GM23338 (cell line): ENCODE results near the gene TGM2.

Source experiments
- CTCF ChIP-seq, 2 experiments: fragments of 200-600 bp in 1 of 2; sonication (generic) in 1 of 2; conservative IDR thresholded peaks; 2 replicates each; pipeline versions ENCODE4 v1.5.1 to v1.6.1; 2016 to 2017; ENCODE audit warnings: antibody characterized with exemption in 2 of 2, low read depth in 2 of 2, mild to moderate bottlenecking in 2 of 2, moderate library complexity in 1 of 2
- POLR2AphosphoS5 ChIP-seq: IDR thresholded peaks from 2 replicates; pipeline ENCODE4 v1.6.1; 2016; ENCODE audit warnings: antibody characterized with exemption, low read depth
- TF ChIP-seq, protein P1 (sequence below): IDR thresholded peaks from one replicate; pipeline ENCODE4 v1.6.1; 2018; ENCODE audit warnings: antibody characterized with exemption; ENCODE audit not compliant: unreplicated experiment

- TF ChIP-seq, protein P1, sequence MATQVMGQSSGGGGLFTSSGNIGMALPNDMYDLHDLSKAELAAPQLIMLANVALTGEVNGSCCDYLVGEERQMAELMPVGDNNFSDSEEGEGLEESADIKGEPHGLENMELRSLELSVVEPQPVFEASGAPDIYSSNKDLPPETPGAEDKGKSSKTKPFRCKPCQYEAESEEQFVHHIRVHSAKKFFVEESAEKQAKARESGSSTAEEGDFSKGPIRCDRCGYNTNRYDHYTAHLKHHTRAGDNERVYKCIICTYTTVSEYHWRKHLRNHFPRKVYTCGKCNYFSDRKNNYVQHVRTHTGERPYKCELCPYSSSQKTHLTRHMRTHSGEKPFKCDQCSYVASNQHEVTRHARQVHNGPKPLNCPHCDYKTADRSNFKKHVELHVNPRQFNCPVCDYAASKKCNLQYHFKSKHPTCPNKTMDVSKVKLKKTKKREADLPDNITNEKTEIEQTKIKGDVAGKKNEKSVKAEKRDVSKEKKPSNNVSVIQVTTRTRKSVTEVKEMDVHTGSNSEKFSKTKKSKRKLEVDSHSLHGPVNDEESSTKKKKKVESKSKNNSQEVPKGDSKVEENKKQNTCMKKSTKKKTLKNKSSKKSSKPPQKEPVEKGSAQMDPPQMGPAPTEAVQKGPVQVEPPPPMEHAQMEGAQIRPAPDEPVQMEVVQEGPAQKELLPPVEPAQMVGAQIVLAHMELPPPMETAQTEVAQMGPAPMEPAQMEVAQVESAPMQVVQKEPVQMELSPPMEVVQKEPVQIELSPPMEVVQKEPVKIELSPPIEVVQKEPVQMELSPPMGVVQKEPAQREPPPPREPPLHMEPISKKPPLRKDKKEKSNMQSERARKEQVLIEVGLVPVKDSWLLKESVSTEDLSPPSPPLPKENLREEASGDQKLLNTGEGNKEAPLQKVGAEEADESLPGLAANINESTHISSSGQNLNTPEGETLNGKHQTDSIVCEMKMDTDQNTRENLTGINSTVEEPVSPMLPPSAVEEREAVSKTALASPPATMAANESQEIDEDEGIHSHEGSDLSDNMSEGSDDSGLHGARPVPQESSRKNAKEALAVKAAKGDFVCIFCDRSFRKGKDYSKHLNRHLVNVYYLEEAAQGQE, result no peak
- no peak for TF ChIP-seq CTCF (conservative IDR thresholded peaks at IDR 0.05; ENCODE audit: low read depth in 2 of 2)
- TF ChIP-seq POLR2AphosphoS5, result no peak
These were observed 34.1 kb downstream of the TGM2 start for GRCh38 chr20:38130687-38131587.
